Stimulated activated naive CD8-positive, alpha-beta T cell treated with anti-CD3 and anti-CD28 coated beads, Interleukin-15, amount 100 ng/mL, for 72 hours (primary cell): ENCODE data around the gene BSND.

Source experiments
- ATAC-seq: fragments of 150-1000 bp; cut with Tn5 transposase; 2 replicates; pipeline ENCODE4 v1.10.0; 2021; ENCODE audit warnings: mild to moderate bottlenecking, moderate library complexity
- DNase-seq, 2 donors: peaks; one replicate each; pipeline ENCODE4 v3.0.0; 2021 to 2022
- H3K27ac Mint-ChIP-seq, 2 donors: one replicate each; pipeline ENCODE4 v1.8.0; 2022; ENCODE audit warnings: mild to moderate bottlenecking in 2 of 2, mixed read lengths in 2 of 2, moderate library complexity in 2 of 2
- H3K27me3 Mint-ChIP-seq: one replicate; pipeline ENCODE4 v1.8.0; 2022; ENCODE audit warnings: mixed read lengths
- H3K4me1 Mint-ChIP-seq: one replicate; pipeline ENCODE4 v1.8.0; 2022; ENCODE audit warnings: mild to moderate bottlenecking, mixed read lengths
- H3K4me3 Mint-ChIP-seq, 2 donors: one replicate each; pipeline ENCODE4 v1.8.0; 2022; ENCODE audit warnings: mild to moderate bottlenecking in 2 of 2, mixed read lengths in 2 of 2, moderate library complexity in 1 of 2
- H3K9me3 Mint-ChIP-seq, 2 donors: one replicate each; pipeline ENCODE4 v1.8.0; 2022; ENCODE audit warnings: mixed read lengths in 2 of 2

The BSND gene

DNA sequence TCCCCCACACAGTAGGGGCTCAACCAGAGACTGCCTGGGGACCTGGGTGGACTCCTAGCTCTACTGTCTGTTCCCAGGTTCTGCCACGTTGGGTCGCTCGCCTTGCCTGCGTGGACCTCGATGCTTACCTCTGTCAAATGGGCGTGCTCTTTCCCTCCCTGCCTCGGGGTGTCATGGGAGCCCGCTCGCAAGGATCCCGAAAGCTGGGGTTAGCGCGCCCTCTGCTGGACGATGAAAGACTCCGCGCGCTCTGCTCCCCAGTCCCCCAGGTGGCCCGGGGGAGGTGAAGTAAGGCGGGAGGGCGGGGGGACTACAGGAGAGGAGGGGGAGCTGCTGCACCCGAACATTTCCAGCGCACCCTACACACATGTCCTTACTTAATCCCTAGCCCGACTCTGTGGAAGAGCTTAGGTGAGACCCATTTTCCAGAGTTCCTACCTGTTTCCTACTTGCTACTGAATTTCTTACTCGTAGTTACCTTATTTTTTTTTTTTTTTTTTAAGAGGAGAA, 2.3 kb upstream of the BSND start:
- Mint-ChIP-seq H3K4me1 (peaks cover 22% of the 10 kb centered on the region), H3K9me3 (no peaks in the 10 kb centered on the region), H3K27me3 (peaks cover 43% of the 10 kb centered on the region)

DNA sequence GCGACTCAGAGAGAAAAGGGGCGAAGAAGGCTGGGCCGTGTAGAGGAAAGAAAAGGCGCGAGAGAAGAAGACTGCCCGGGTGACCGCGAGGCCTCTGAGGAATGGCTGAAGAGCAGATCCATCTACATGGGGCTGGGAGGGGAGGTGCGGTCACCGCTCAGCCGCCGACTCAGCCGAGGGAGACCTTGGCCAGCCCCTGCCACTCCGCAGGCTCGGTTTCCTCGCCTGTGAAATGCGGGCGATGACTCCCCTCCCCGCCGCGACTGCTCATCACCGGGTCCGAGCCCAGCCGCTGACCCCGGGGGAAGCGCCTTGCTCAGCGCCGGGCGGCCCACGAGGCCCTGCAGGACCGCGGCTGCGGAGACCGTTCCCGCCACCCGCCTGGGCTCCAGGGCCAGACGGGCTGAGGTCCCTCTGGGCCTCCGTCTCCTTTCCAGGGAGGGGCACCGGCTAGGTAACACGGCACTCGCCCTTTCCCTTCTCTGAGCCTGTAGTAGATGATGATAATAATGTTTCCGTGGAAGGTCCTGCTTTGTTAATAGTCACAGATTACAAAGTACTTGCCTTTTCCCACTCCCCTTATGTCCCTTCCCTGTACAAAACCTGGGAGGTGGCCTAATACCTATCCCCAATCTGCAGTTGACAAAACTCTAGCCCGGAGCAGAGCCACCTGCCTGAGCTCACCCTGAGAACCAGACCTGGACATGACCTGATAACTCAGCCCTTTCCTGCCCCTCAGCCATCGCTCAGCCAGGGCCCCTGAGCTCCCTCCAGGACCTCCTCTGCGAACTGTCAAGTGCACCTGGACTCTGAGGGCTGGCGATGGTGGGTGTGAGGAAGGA, 1.6 kb upstream of the BSND start:
- H3K27me3 Mint-ChIP-seq = peaks cover 43% of the 10 kb centered on the region
- DNase-seq (no peak), ATAC-seq (no peak)
- H3K9me3 Mint-ChIP-seq = no peaks in the 10 kb centered on the region
- H3K4me1 Mint-ChIP-seq = peaks cover 22% of the 10 kb centered on the region
- H3K27ac Mint-ChIP-seq = peak overlapping the region in 1 of 2 donors; percentile 49
- H3K4me3 Mint-ChIP-seq = peak overlapping the region; percentile 50 to 64

More for the DNA sequence above, 2.3 kb upstream of the BSND start:
- H3K27ac Mint-ChIP-seq = peak overlapping the region; percentile 10 to 49
- H3K4me3 Mint-ChIP-seq = peak overlapping the region; percentile 50 to 64
- DNase-seq (peak; percentile 79 to 82), ATAC-seq (peak; percentile 88)

- Mint-ChIP-seq H3K4me1 (peaks cover 22% of the 10 kb centered on the region), H3K27me3 (peaks cover 43% of the 10 kb centered on the region), H3K9me3 (no peaks in the 10 kb centered on the region), H3K27ac (no peak overlapping the region), H3K4me3 (no peak overlapping the region)
- DNase-seq (no peak), ATAC-seq (no peak)
Measured at GRCh38 chr1:54997711-54997986, 1.1 kb upstream of the BSND start.

- Mint-ChIP-seq H3K4me1 (peaks cover 22% of the 10 kb centered on the region), H3K4me3 (no peak overlapping the region), H3K9me3 (no peaks in the 10 kb centered on the region), H3K27ac (no peak overlapping the region), H3K27me3 (peaks cover 43% of the 10 kb centered on the region)
- ATAC-seq = no peak
- DNase-seq = no peak
Measured at GRCh38 chr1:54998100-54998499, 633 bp upstream of the BSND start.

DNA sequence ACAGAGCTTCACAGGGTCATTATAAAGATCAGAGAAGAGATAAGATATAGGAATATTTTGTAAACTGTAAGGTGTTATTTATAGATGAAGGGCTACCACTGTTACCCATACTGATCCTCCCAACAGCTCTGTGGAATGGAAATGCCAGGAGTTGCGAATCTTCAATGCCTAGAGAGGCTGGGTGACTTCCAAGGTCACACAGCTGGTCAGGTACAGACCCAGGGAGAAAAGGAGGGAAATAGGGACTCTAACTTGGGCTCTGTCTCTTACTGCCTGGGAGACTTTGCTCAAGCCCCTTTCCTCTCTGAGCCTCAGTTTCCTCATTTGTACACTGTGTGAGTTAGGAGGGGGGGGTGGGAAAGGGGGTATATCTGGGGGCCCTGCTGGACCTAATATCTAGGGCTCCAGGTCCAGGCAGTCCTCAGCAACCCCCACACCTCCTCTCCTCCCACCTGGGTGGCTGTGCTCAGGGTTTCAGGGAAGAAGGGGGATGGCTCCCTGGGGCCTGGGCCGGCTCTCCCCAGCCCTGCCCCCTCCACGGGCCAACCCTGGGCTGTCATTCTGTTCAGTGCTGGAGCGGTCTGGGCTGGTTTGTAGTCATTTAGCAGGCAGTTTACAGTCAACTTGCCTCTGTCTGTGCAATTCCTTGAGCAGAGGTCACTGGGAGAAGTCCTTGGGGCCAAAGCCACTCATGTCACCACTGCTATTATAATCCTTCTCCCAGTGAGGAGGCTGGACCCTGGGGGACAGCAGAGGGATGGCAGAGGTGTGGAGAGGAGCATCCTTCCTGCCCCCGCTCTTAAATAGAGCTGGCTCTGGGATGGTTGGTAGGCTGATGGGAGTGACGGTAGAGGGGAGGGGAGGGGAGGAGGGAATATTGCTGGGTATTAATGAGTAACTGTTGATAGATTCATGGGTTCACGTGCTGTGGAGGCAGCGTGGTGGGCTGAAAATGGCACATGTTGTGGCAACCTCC, 1.7 kb downstream of the BSND start:
- no peak overlapping the region for H3K27ac Mint-ChIP-seq
- no peak for ATAC-seq
- no peaks in the 10 kb centered on the region for H3K9me3 Mint-ChIP-seq
- DNase-seq = no peak
- H3K4me3 Mint-ChIP-seq = no peak overlapping the region
- H3K27me3 Mint-ChIP-seq = peaks cover 26% of the 10 kb centered on the region
- H3K4me1 Mint-ChIP-seq = peaks cover 20% of the 10 kb centered on the region

- H3K4me3 Mint-ChIP-seq = no peak overlapping the region
- ATAC-seq = no peak
- H3K9me3 Mint-ChIP-seq = no peaks in the 10 kb centered on the region
- no peak for DNase-seq
- H3K4me1 Mint-ChIP-seq = peaks cover 11% of the 10 kb centered on the region
- H3K27ac Mint-ChIP-seq = no peak overlapping the region
- H3K27me3 Mint-ChIP-seq = peaks cover 17% of the 10 kb centered on the region
Measured at GRCh38 chr1:55001311-55001710, 2.6 kb downstream of the BSND start.

DNA sequence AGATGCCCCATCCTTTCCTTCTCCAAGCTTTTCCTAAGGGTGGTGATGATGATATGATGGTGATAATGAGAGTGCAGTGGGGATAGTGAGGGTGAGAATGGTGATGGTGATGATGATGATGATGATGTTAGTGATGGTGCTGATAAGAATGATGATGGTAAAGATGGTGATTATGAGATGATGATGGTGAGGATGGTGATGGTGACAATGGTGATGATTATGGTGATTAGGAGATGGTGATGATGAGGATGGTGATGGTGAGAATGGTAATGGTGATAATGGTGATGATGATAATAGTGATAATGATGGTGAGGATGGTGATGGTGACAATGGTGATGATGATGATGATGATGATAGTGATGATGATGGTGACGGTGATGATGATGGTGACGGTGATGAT, 4.0 kb downstream of the BSND start:
- Mint-ChIP-seq H3K27me3 (peaks cover 3% of the 10 kb centered on the region), H3K4me3 (no peak overlapping the region), H3K27ac (no peak overlapping the region), H3K4me1 (no peaks in the 10 kb centered on the region), H3K9me3 (no peaks in the 10 kb centered on the region)
- ATAC-seq (no peak), DNase-seq (no peak)

DNA sequence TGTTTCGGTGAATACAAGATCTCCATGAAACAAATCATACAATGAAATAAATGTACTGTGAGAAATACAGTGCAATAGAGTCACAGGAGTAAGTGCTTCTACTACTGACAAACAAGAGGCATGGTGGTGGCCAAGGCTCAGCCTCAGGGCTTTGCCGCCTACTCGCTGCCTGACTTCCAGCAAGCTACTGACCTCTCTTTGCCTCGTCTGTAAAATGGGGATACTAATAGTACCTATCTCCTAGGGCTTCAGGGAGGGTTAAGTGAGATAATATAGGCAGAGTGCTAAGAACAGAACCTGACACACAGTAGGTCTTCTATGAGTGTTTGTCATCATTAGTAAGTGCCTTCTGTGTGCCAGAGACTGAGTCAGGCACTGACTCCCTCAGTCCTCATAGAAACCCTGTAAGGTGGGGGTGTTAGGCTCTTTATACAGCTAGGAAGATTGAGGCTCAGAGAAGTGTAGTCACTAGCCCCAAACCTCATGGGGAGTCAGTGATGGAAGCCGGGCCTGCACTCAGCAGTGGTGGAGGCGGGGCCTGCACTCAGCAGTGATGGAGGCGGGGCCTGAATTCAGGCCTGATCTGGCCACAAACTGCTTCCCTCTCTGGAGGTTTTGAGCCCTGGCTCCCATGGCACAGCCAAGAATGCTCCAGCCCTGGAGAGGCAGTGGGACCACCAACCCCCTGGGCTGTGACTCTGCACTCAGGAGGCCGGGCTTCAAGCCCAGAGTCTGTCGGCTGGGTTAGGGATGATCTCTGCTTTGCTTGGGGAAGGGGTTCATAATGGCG, 6.8 kb downstream of the BSND start:
- Mint-ChIP-seq H3K4me1 (no peaks in the 10 kb centered on the region), H3K4me3 (no peak overlapping the region), H3K9me3 (no peaks in the 10 kb centered on the region), H3K27ac (no peak overlapping the region), H3K27me3 (no peaks in the 10 kb centered on the region)
- ATAC-seq = no peak
- DNase-seq = no peak

DNA sequence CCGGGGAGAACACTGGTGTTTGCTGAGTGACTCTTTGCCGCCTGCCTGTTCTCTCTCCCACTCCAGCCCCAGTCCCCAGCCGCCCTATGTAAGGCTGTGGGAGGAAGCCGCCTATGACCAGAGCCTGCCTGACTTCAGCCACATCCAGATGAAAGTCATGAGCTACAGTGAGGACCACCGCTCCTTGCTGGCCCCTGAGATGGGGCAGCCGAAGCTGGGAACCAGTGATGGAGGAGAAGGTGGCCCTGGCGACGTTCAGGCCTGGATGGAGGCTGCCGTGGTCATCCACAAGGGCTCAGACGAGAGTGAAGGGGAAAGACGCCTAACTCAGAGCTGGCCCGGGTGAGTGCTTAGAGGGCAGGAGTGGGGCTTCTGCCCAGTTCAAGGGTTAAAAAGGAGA, 8.2 kb downstream of the BSND start:
- no peak overlapping the region for H3K4me3 Mint-ChIP-seq
- DNase-seq = no peak
- H3K27ac Mint-ChIP-seq = no peak overlapping the region
- H3K4me1 Mint-ChIP-seq = no peaks in the 10 kb centered on the region
- H3K9me3 Mint-ChIP-seq = no peaks in the 10 kb centered on the region
- H3K27me3 Mint-ChIP-seq = no peaks in the 10 kb centered on the region
- no peak for ATAC-seq

GRCh38 chr1:55007625-55008024, 8.9 kb downstream of the BSND start:
- no peaks in the 10 kb centered on the region for H3K4me1 Mint-ChIP-seq
- no peaks in the 10 kb centered on the region for H3K27me3 Mint-ChIP-seq
- no peaks in the 10 kb centered on the region for H3K9me3 Mint-ChIP-seq
- no peak for ATAC-seq
- no peak overlapping the region for H3K4me3 Mint-ChIP-seq
- DNase-seq = no peak
- no peak overlapping the region for H3K27ac Mint-ChIP-seq

DNA sequence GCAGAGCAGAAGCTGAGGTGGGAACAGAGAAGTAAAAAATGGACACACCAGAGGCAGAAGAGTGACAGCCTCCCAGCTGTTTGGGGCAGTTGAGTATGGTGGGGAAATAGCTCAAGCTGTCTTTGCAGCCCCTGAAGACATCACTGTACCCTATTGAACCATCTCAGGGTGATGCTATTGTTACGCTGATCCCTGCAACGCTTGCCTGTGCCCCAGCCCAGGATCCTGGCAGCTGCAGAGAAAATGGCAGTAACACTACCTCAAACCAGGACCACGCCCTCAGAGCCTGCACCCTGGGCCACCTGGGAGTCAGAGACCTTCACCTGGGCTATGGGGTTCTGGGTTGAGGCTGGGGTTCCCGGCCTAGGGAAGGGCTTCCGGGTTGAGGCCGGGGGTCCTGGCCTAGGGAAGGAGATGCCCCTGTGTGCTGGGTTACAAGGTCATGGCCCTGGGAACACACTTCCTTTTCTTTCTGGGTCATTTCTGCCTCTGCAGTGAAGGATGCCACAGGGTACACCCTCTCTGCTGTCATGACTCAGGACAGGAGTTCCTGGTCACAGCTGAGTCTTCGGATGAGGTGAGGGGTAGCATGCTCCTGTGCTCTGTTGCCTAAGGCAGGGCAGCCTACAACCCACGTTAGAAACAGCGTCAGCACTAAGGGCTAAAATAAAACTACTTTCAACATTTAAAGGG, 11.6 kb downstream of the BSND start:
- Mint-ChIP-seq H3K9me3 (no peaks in the 10 kb centered on the region), H3K27me3 (peaks cover 19% of the 10 kb centered on the region), H3K4me1 (no peaks in the 10 kb centered on the region), H3K27ac (peak overlapping the region in 1 of 2 donors; percentile 27), H3K4me3 (no peak overlapping the region)
- ATAC-seq (peak; percentile 6), DNase-seq (no peak)

DNA sequence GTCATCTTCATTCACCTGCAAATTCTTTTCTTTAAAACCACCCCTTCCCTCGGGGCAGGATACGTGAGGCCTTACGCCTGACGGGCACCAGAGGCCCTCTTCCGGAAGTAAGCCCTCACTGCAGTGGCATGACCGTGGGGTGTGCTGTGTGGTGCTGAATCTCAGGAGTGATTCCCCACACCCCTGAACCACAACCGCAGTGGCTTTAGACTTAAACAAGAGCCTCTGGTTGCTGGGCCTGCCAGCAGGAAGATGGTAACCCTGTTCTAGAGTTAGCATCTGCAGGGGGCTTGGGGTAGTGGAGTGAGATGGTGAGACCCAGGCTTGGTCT, 12.1 kb downstream of the BSND start:
- no peaks in the 10 kb centered on the region for H3K9me3 Mint-ChIP-seq
- H3K27me3 Mint-ChIP-seq = peaks cover 24% of the 10 kb centered on the region
- DNase-seq (no peak), ATAC-seq (peak; percentile 52)
- H3K4me3 Mint-ChIP-seq = no peak overlapping the region
- H3K27ac Mint-ChIP-seq = no peak overlapping the region
- H3K4me1 Mint-ChIP-seq = no peaks in the 10 kb centered on the region

DNA sequence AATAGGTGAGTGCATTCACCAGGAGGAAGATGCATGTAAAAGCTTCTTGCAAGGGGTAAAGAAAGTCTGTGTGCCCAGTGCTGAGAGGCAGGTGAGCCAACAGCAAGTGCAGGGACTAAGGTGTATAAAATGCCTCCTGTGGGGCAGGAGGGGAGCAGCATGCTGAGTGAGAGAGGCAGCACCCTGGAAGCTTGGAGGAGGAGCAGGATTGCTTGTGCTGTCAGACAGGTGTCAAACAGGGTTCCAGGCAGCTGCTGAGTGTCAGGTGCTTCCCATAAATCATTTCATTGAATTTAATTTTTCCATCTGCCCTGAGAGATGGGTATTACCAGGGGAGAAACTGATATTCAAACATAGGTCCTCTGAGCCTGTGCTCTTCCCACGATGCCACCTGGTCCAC, 13.9 kb downstream of the BSND start:
- ATAC-seq = no peak
- peaks cover 26% of the 10 kb centered on the region for H3K27me3 Mint-ChIP-seq
- no peak for DNase-seq
- H3K9me3 Mint-ChIP-seq = no peaks in the 10 kb centered on the region
- no peak overlapping the region for H3K27ac Mint-ChIP-seq
- no peaks in the 10 kb centered on the region for H3K4me1 Mint-ChIP-seq
- no peak overlapping the region for H3K4me3 Mint-ChIP-seq

DNA sequence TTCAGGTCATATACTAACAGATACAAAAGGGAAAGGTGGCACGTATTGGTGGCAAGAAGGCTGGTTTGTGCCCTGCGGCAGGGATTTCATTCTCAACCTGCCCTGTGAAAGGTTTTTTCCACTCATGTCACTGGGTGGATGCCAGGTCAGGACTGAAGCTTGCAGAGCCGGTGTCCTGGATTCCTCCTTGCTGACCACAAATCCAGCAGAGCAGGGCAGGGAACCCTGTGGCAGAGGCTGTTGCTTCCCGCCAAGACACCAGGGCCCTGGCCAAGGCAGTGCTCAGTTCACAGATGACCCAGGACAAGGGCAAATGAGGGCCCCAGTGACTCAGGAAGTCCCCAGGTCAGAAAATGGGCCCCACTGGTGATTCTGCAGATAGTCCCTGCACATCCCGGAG, 16.4 kb downstream of the BSND start:
- no peak overlapping the region for H3K4me3 Mint-ChIP-seq
- no peaks in the 10 kb centered on the region for H3K4me1 Mint-ChIP-seq
- no peaks in the 10 kb centered on the region for H3K9me3 Mint-ChIP-seq
- DNase-seq (no peak), ATAC-seq (no peak)
- peaks cover 26% of the 10 kb centered on the region for H3K27me3 Mint-ChIP-seq
- H3K27ac Mint-ChIP-seq = no peak overlapping the region
